ENCODE measurements around the gene ARRB2. TPM values are rescaled to one million over a fixed set of nuclear protein-coding genes. Genes with fewer than 3 reads are reported as not detected.

The ARRB2 gene
- total and polyA plus RNA-seq, 2 of the 13 experiments (the other 11 are each of a cell fraction or from before 2014, with no cell fraction given), result 21.5 to 49.2 TPM

DNA sequence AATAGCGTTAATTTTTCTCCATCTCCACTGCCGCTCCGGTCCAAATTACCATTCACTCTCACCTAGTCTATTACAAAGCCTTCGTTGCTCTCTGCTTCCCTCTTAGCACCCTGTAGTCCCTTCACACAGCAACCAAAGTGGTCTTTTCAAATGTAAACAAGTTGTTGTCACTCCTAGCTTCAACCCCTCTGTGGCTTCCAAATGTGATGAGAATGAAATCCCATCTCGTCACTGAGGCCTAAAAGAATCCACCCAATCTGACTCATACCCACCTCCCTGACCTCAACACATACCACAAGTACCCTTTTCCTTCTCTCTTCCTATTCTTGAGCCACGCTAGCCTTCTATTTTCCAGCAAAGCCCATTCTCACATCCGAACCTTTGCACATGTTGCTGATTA lies 4.3 kb upstream of the ARRB2 start:
- ATAC-seq (no peak), DNase-seq (ENCODE audit: low spot score) (no peak), FAIRE-seq (no peak)
- intact Hi-C loops (cut with micrococcal nuclease; ENCODE audit: unreplicated experiment) (no loop called here), in situ Hi-C loops (cut with HindIII; ENCODE audit: extremely low pct_ligation_motif_present, low pct_unique_long_range_greater_than_20kb) (no loop called here)
- no peak for TF ChIP-seq ZNF878 (CRISPR knock-in tag; IDR thresholded peaks at IDR 0.05)
- no peak for TF ChIP-seq ZNF138 (CRISPR knock-in tag; IDR thresholded peaks at IDR 0.05; ENCODE audit: low read depth)
- TF ChIP-seq, protein P1, sequence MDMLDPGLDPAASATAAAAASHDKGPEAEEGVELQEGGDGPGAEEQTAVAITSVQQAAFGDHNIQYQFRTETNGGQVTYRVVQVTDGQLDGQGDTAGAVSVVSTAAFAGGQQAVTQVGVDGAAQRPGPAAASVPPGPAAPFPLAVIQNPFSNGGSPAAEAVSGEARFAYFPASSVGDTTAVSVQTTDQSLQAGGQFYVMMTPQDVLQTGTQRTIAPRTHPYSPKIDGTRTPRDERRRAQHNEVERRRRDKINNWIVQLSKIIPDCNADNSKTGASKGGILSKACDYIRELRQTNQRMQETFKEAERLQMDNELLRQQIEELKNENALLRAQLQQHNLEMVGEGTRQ (IDR thresholded peaks at IDR 0.05; ENCODE audit: low read depth, low read length), result no peak
- TF ChIP-seq, protein P1 (CRISPR knock-in tag; IDR thresholded peaks at IDR 0.05; ENCODE audit: borderline replicate concordance), result no peak
- WGBS (ENCODE audit: low lambda C conversion rate), result 97% methylated on average over 7 of the region's 7 CpGs
- Histone ChIP-seq H3K27ac (ENCODE audit: extremely low read length, insufficient read depth, low read length) (no peak overlapping the region), H3K4me3 (replicated peaks in 1 of 3; ENCODE audit: insufficient read depth in 1 of 3, low read depth in 2 of 3, low read length in 3 of 3) (no peak overlapping the region), H3K36me3 (replicated peaks in 1 of 2; ENCODE audit: control insufficient read depth in 1 of 2, insufficient read depth in 2 of 2, low read length in 2 of 2) (no peaks in the 10 kb centered on the region), H3K4me1 (ENCODE audit: insufficient read depth, low read length) (peaks cover 38% of the 10 kb centered on the region), H2AFZ (ENCODE audit: low read length) (no peak overlapping the region), H3K27me3 (ENCODE audit: control insufficient read depth in 1 of 2, insufficient read depth in 2 of 2, low read length in 2 of 2) (no peaks in the 10 kb centered on the region; a peak in 1 of 5 replicates), H3K4me2 (ENCODE audit: low read depth, low read length) (no peak overlapping the region), H3K9ac (ENCODE audit: insufficient read depth, low read depth, low read length) (no peak overlapping the region), H3K79me2 (ENCODE audit: insufficient read depth, low read length) (peaks cover 38% of the 10 kb centered on the region), H4K20me1 (ENCODE audit: insufficient read depth, low read length) (no peaks in the 10 kb centered on the region), H3K9me3 (ENCODE audit: low read length) (no peaks in the 10 kb centered on the region)
- POLR2A ChIA-PET, result interaction anchor here (1.4 kb wide), 1 partner anchor 15 kb away, joined by 5 read pairs; no protein-coding TSS in a partner anchor
- CTCF ChIA-PET (ENCODE audit: low intra/inter-chr PET ratio, low total read pairs), result no interaction called here
- no TSS peak for BruUV-seq (replicated peaks)

- Histone ChIP-seq H2AFZ (ENCODE audit: low read length) (no peak overlapping the region), H3K36me3 (replicated peaks in 1 of 2; ENCODE audit: control insufficient read depth in 1 of 2, insufficient read depth in 2 of 2, low read length in 2 of 2) (no peaks in the 10 kb centered on the region), H3K79me2 (ENCODE audit: insufficient read depth, low read length) (peaks cover 30% of the 10 kb centered on the region), H3K9ac (ENCODE audit: insufficient read depth, low read depth, low read length) (no peak overlapping the region), H3K27ac (ENCODE audit: extremely low read length, insufficient read depth, low read length) (no peak overlapping the region), H3K4me1 (ENCODE audit: insufficient read depth, low read length) (peaks cover 39% of the 10 kb centered on the region), H4K20me1 (ENCODE audit: insufficient read depth, low read length) (no peaks in the 10 kb centered on the region; the same call in 1 of the 2 replicates), H3K4me2 (ENCODE audit: low read depth, low read length) (no peak overlapping the region), H3K4me3 (replicated peaks in 1 of 3; ENCODE audit: insufficient read depth in 1 of 3, low read depth in 2 of 3, low read length in 3 of 3) (no peak overlapping the region), H3K9me3 (ENCODE audit: low read length) (no peaks in the 10 kb centered on the region), H3K27me3 (ENCODE audit: control insufficient read depth in 1 of 2, insufficient read depth in 2 of 2, low read length in 2 of 2) (no peaks in the 10 kb centered on the region; a peak in 1 of 5 replicates)
- DNase-seq (ENCODE audit: low spot score), result peak; percentile 72
- intact Hi-C loops (cut with micrococcal nuclease; ENCODE audit: unreplicated experiment) (loop anchor here (2.0 kb wide), 1 partner anchor 174 kb away; no protein-coding TSS in a partner anchor), in situ Hi-C loops (cut with HindIII; ENCODE audit: extremely low pct_ligation_motif_present, low pct_unique_long_range_greater_than_20kb) (no loop called here)
- 45% methylated on average over 8 of the region's 8 CpGs for WGBS (ENCODE audit: low lambda C conversion rate)
- no TSS peak for BruUV-seq (replicated peaks)
- ChIA-PET CTCF (ENCODE audit: low intra/inter-chr PET ratio, low total read pairs) (no interaction called here), POLR2A (interaction anchor here (0.6 to 5.9 kb wide), 24 partner anchors 9 to 259 kb away, joined by 3 to 107 read pairs (median 4); partner anchors contain the start of genes GLTPD2, MED11, PLD2 and PSMB6)
- FAIRE-seq, result peak; percentile 58
- ATAC-seq, result no peak
- no peak for TF ChIP-seq ZNF749 (CRISPR knock-in tag; IDR thresholded peaks at IDR 0.05; ENCODE audit: borderline replicate concordance)
- no peak for TF ChIP-seq ETV5 (CRISPR knock-in tag; IDR thresholded peaks at IDR 0.05; ENCODE audit: borderline replicate concordance)
- TF ChIP-seq FOSL1 (CRISPR knock-in tag; IDR thresholded peaks at IDR 0.05; ENCODE audit: borderline replicate concordance), result no peak
- TF ChIP-seq, protein P2, sequence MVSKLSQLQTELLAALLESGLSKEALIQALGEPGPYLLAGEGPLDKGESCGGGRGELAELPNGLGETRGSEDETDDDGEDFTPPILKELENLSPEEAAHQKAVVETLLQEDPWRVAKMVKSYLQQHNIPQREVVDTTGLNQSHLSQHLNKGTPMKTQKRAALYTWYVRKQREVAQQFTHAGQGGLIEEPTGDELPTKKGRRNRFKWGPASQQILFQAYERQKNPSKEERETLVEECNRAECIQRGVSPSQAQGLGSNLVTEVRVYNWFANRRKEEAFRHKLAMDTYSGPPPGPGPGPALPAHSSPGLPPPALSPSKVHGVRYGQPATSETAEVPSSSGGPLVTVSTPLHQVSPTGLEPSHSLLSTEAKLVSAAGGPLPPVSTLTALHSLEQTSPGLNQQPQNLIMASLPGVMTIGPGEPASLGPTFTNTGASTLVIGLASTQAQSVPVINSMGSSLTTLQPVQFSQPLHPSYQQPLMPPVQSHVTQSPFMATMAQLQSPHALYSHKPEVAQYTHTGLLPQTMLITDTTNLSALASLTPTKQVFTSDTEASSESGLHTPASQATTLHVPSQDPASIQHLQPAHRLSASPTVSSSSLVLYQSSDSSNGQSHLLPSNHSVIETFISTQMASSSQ (IDR thresholded peaks at IDR 0.05; ENCODE audit: low read depth), result no peak
- TF ChIP-seq, protein P2 (CRISPR knock-in tag; IDR thresholded peaks at IDR 0.05; ENCODE audit: borderline replicate concordance), result no peak
- no peak for TF ChIP-seq CC2D1A (CRISPR knock-in tag; IDR thresholded peaks at IDR 0.05)
- TF ChIP-seq STAG1 (CRISPR knock-in tag; IDR thresholded peaks at IDR 0.05), result no peak
- TF ChIP-seq TARDBP (CRISPR knock-in tag; IDR thresholded peaks at IDR 0.05), result no peak
- TF ChIP-seq NCOA1 (CRISPR knock-in tag; IDR thresholded peaks at IDR 0.05), result no peak
Observed at GRCh38 chr17:4708436-4708835, 2.0 kb upstream of the ARRB2 start.

Data from HepG2 (cell line).